GM23248 (cell line): Measurements from ENCODE around the gene TENT4A. TPM values are rescaled to one million over a fixed set of nuclear protein-coding genes. Genes with fewer than 3 reads are reported as not detected.

Experiments used
- DNase-seq: peaks from one replicate; pipeline ENCODE4 v3.0.0-alpha.2; 2015
- H2AFZ ChIP-seq: fragments of 200-600 bp; sonication (generic); 2 replicates; pipeline ENCODE4 v1.6.1; 2016; ENCODE audit warnings: antibody characterized with exemption
- H3F3A ChIP-seq: fragments of 200-600 bp; sonication (generic); 2 replicates; pipeline ENCODE4 v1.6.1; 2016; ENCODE audit warnings: mild to moderate bottlenecking, antibody characterized with exemption, mixed run types; ENCODE audit not compliant: insufficient read depth
- H3K27ac ChIP-seq: fragments of 200-600 bp; sonication (generic); 2 replicates; pipeline ENCODE4 v1.5.1; 2016; ENCODE audit warnings: mild to moderate bottlenecking
- H3K27me3 ChIP-seq: fragments of 200-600 bp; sonication (generic); replicated peaks from 2 replicates; pipeline ENCODE4 v1.6.1; 2016; ENCODE audit warnings: mild to moderate bottlenecking; ENCODE audit not compliant: insufficient read depth
- H3K36me3 ChIP-seq: fragments of 200-600 bp; sonication (generic); 2 replicates; pipeline ENCODE4 v1.6.1; 2016; ENCODE audit warnings: low read depth, mild to moderate bottlenecking
- H3K4me1 ChIP-seq: fragments of 200-600 bp; sonication (generic); 2 replicates; pipeline ENCODE4 v1.6.1; 2016; ENCODE audit warnings: mild to moderate bottlenecking; ENCODE audit not compliant: insufficient read depth
- H3K4me2 ChIP-seq: fragments of 200-600 bp; sonication (generic); one replicate; pipeline ENCODE4 v1.6.1; 2016; ENCODE audit warnings: mild to moderate bottlenecking; ENCODE audit not compliant: unreplicated experiment
- H3K4me3 ChIP-seq: fragments of 200-600 bp; sonication (generic); 2 replicates; pipeline ENCODE4 v1.5.1; 2016; ENCODE audit warnings: mild to moderate bottlenecking
- H3K79me2 ChIP-seq: fragments of 200-600 bp; sonication (generic); 2 replicates; pipeline ENCODE4 v1.6.1; 2016; ENCODE audit warnings: mild to moderate bottlenecking; ENCODE audit not compliant: insufficient read depth
- H3K9ac ChIP-seq: fragments of 200-600 bp; sonication (generic); 2 replicates; pipeline ENCODE4 v1.6.1; 2016; ENCODE audit warnings: mild to moderate bottlenecking
- H3K9me2 ChIP-seq: fragments of 200-600 bp; sonication (generic); 2 replicates; pipeline ENCODE4 v1.6.1; 2016; ENCODE audit warnings: mixed run types, mild to moderate bottlenecking, moderate library complexity; ENCODE audit not compliant: insufficient read depth
- H3K9me3 ChIP-seq: fragments of 200-600 bp; sonication (generic); one replicate; pipeline ENCODE4 v1.6.1; 2017; ENCODE audit warnings: low read depth
- H4K20me1 ChIP-seq: fragments of 200-600 bp; sonication (generic); 2 replicates; pipeline ENCODE4 v1.6.0; 2016; ENCODE audit not compliant: insufficient read depth
- EZH2 ChIP-seq: fragments of 200-600 bp; sonication (generic); IDR thresholded peaks from 2 replicates; pipeline ENCODE4 v1.6.1; 2018; ENCODE audit warnings: antibody characterized with exemption, mild to moderate bottlenecking; ENCODE audit not compliant: insufficient read depth, poor library complexity, severe bottlenecking
- EZH2phosphoT487 ChIP-seq: fragments of 200-600 bp; sonication (generic); IDR thresholded peaks from 2 replicates; pipeline ENCODE4 v1.6.1; 2018; ENCODE audit warnings: antibody characterized with exemption, moderate library complexity, mild to moderate bottlenecking, low read depth; ENCODE audit not compliant: insufficient read depth
- WGBS, 2 experiments: methylation state at CpG; one replicate each; pipeline ENCODE4 v1.1.6; 2015 to 2017; ENCODE audit warnings: low lambda C conversion rate in 2 of 2, low coverage in 1 of 2; ENCODE audit errors: missing lambda C conversion rate in 2 of 2; 5-methylcytosine and 5-hydroxymethylcytosine counted together
- in situ Hi-C: fragments of 300-500 bp; cut with MboI; formaldehyde crosslinking; loops from 2 replicates; pipeline ENCODE4 v1.15.0; 2020
- polyA plus RNA-seq: library from polyadenylated mRNA; unstranded; fragments of >200 nt; fragmentation: Nextera tagmentation; extraction: Ambion mirVana; gene quantifications from 2 replicates; pipeline ENCODE4 v1.2.1, GENCODE V29; 2016
- total RNA-seq: library from RNA; depleted of rRNA; stranded (reverse); fragments of >200 nt; shearing (Covaris generic); gene quantifications from 2 replicates; pipeline ENCODE4 v1.2.3, GENCODE V29; 2014

TENT4A gene
- total and polyA plus RNA-seq, 2 experiments from 2014 or later = 3.0 to 17.6 TPM

DNA sequence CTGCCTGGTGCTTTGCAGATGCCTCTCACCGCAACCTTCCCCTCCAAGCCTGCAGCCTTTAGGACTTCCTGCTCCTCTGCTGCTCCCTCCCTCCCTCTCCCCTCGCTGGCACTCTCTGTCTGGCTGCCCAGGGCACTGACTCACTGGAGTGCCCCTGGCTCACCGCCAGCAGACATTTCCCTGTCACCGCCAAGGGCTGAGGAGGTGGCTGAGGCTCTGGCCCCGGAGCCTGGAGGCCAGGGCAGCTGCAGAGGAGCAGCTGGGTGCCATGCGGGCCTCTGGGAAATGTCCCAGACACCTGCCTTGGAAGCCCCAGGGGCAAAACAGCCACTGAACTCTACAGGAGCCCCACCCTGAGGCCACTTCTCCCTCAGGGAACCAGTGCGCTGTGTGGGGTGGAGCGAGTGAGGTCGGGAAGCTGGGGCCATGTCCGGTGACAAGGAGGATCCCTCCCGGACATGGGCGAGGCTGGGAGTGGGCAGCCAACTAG, 53.4 kb downstream of the TENT4A start:
- H3K27me3 ChIP-seq = no peaks in the 10 kb centered on the region
- 0 out of 2 replicates have a peak, but pooled peaks cover 6% of the 10 kb centered on the region for H3F3A ChIP-seq
- no peaks in the 10 kb centered on the region for H3K36me3 ChIP-seq
- H3K9me3 ChIP-seq = no peaks in the 10 kb centered on the region
- H3K4me1 ChIP-seq = 0 out of 2 replicates have a peak, but pooled peaks cover 6% of the 10 kb centered on the region
- DNase-seq = peak; percentile 78
- no peak overlapping the region for H3K4me3 ChIP-seq
- no peak overlapping the region for H3K4me2 ChIP-seq
- no peaks in the 10 kb centered on the region for H3K9me2 ChIP-seq
- H4K20me1 ChIP-seq = no peaks in the 10 kb centered on the region
- no peaks in the 10 kb centered on the region for H3K79me2 ChIP-seq
- WGBS, 2 experiments = 44 to 48% methylated on average over 12 of the region's 12 CpGs
- H3K9ac ChIP-seq = no peak overlapping the region
- in situ Hi-C loops = no loop called here
- no peak overlapping the region for H3K27ac ChIP-seq
- TF ChIP-seq EZH2phosphoT487 = no peak
- no peak for TF ChIP-seq EZH2
- no peak overlapping the region for H2AFZ ChIP-seq

- Histone ChIP-seq H3K27me3 (no peaks in the 10 kb centered on the region), H3K9ac (no peak overlapping the region), H3K79me2 (no peaks in the 10 kb centered on the region), H3K4me2 (no peak overlapping the region), H3K36me3 (no peaks in the 10 kb centered on the region), H3K9me2 (no peaks in the 10 kb centered on the region), H3F3A (0 out of 2 replicates have a peak, but pooled peaks cover 6% of the 10 kb centered on the region), H4K20me1 (no peaks in the 10 kb centered on the region), H3K27ac (no peak overlapping the region), H3K4me1 (0 out of 2 replicates have a peak, but pooled peaks cover 6% of the 10 kb centered on the region), H3K4me3 (no peak overlapping the region), H2AFZ (no peak overlapping the region), H3K9me3 (no peaks in the 10 kb centered on the region)
- TF ChIP-seq EZH2phosphoT487 (no peak), EZH2 (no peak)
- WGBS, 2 experiments = 93 to 97% methylated on average over 10 to 11 of the region's 11 CpGs
- no peak for DNase-seq
- in situ Hi-C loops = no loop called here
These were observed 54.3 kb downstream of the TENT4A start for GRCh38 chr5:6767481-6768063.

DNA sequence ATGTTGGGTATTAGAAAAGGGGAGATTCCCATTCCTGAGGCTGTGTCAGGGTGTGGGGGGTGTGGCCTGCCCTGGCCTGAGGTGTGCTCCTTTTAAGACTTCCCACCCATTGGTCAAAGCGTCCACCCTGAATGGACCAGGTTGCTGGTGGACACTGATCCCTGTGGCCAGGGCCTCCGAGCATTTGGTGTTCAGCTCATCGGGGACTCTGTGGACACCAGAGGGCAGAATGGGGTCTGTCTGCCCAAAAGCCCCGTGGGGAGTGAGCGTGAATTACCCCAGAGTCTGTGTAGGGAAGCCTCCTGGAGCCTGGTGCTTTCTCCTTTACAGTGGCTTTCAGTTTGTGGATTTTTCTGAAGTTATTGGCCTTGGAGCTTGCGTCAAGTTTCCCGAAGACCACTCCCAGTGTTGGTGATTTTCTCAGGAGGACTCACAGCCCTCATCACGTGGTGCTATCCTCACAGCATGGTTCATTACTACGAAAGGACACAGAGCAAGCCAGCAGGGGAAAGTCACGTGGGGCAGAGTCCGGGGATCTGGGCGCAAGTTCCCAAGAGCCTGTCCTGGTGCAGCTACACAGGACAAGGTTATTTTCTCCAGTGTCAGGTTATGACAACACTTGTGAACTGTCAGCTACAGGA, 55.5 kb downstream of the TENT4A start:
- Histone ChIP-seq H3K9ac (no peak overlapping the region), H3K4me3 (no peak overlapping the region), H3K27ac (no peak overlapping the region), H2AFZ (no peak overlapping the region), H3F3A (0 out of 2 replicates have a peak, but pooled peaks cover 6% of the 10 kb centered on the region), H3K79me2 (no peaks in the 10 kb centered on the region), H3K4me1 (0 out of 2 replicates have a peak, but pooled peaks cover 6% of the 10 kb centered on the region), H3K4me2 (no peak overlapping the region), H4K20me1 (no peaks in the 10 kb centered on the region), H3K27me3 (no peaks in the 10 kb centered on the region), H3K9me2 (no peaks in the 10 kb centered on the region), H3K36me3 (no peaks in the 10 kb centered on the region), H3K9me3 (no peaks in the 10 kb centered on the region)
- in situ Hi-C loops = no loop called here
- TF ChIP-seq EZH2phosphoT487 (no peak), EZH2 (no peak)
- no peak for DNase-seq
- 86 to 91% methylated on average over 12 of the region's 12 CpGs for WGBS, 2 experiments

- Histone ChIP-seq H3K36me3 (no peaks in the 10 kb centered on the region), H3K27ac (no peak overlapping the region), H2AFZ (no peak overlapping the region), H3K79me2 (no peaks in the 10 kb centered on the region), H3K9ac (no peak overlapping the region), H3K27me3 (no peaks in the 10 kb centered on the region), H3K4me3 (no peak overlapping the region), H3K4me1 (0 out of 2 replicates have a peak, but pooled peaks cover 4% of the 10 kb centered on the region), H3K4me2 (no peak overlapping the region), H3K9me2 (no peaks in the 10 kb centered on the region), H3F3A (no peaks in the 10 kb centered on the region), H3K9me3 (no peaks in the 10 kb centered on the region), H4K20me1 (no peaks in the 10 kb centered on the region)
- WGBS, 2 experiments = 89 to 91% methylated on average over 11 of the region's 11 CpGs
- in situ Hi-C loops = no loop called here
- no peak for TF ChIP-seq EZH2phosphoT487
- no peak for TF ChIP-seq EZH2
- DNase-seq = no peak
These were observed 57.8 kb downstream of the TENT4A start for GRCh38 chr5:6770826-6771607.
